HG02870 (cell line): ENCODE measurements around the gene GLUD1.

Experiments
- ATAC-seq: cut with Tn5 transposase; IDR thresholded peaks from one replicate; pipeline ENCODE4 v1.9.1; 2021; ENCODE audit warnings: mild to moderate bottlenecking, moderate library complexity; ENCODE audit not compliant: unreplicated experiment

The GLUD1 gene

DNA sequence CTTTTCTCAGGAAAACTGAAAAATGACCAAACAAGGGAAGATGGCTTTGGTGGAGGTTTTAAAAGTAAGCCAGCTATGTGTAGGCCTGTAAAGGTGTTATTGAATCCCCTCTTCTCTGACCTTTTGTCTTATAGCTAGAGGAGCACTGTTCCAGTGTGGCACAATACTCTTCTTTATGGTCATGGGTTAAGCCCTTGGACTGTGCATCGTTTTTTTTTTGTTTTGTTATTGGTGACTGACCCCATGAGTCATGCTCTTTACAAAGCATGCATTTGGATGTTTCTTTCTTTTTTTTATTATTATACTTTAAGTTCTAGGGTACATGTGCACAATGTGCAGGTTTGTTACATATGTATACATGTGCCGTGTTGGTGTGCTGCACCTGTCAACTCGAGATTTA lies 94.2 kb downstream of the GLUD1 start:
- no peak for ATAC-seq
